HEK293 (cell line): ENCODE results near the gene ANAPC10.

ENCODE experiments used
- CTCF ChIA-PET: fragments of 350-600 bp; formaldehyde crosslinking; extraction: SDS; loops from one replicate; lab custom pipeline; 2021; ENCODE audit warnings: antibody characterized with exemption; lab: Yijun Ruan, JAX
- POLR2A ChIA-PET: fragments of 300-600 bp; formaldehyde crosslinking; extraction: SDS; loops from one replicate; lab custom pipeline; 2020; ENCODE audit warnings: antibody characterized with exemption, inconsistent platforms; lab: Yijun Ruan, JAX
- H3K27ac ChIP-seq: fragments of 200-500 bp; sonication (Bioruptor generic); 2 replicates; pipeline ENCODE4 v1.5.1; 2014; ENCODE audit warnings: low read depth, low read length, control low read depth, inconsistent platforms; ENCODE audit errors: extremely low read depth
- H3K36me3 ChIP-seq, 2 experiments: fragments of 200-500 bp in 1 of 2; sonication (Bioruptor generic) in 1 of 2; 1 replicate in 1 of 2; 2 replicates in 1 of 2; pipeline ENCODE4 v1.5.1; 2014 to 2017; ENCODE audit warnings: inconsistent platforms in 2 of 2, low read length in 2 of 2; ENCODE audit not compliant: control insufficient read depth in 2 of 2, insufficient read depth in 1 of 2
- H3K4me1 ChIP-seq: fragments of 200-500 bp; sonication (Bioruptor generic); 2 replicates; pipeline ENCODE4 v1.5.1; 2014; ENCODE audit warnings: mild to moderate bottlenecking, low read length, inconsistent platforms; ENCODE audit not compliant: control insufficient read depth, insufficient read depth
- H3K4me3 ChIP-seq: 2 replicates; pipeline ENCODE4 v1.5.1; 2011; ENCODE audit warnings: low read depth, mild to moderate bottlenecking, control low read depth, low read length, moderate library complexity
- H3K9me3 ChIP-seq: fragments of 200-500 bp; sonication (Bioruptor generic); 2 replicates; pipeline ENCODE4 v1.5.1; 2014; ENCODE audit warnings: low read depth, low read length, inconsistent platforms; ENCODE audit not compliant: control insufficient read depth, insufficient read depth
- KLF10 ChIP-seq: fragments of 450-650 bp; IDR thresholded peaks from 2 replicates; pipeline ENCODE4 v1.5.1; 2018; ENCODE audit warnings: missing biosample characterization, mild to moderate bottlenecking, missing genetic modification characterization
- PATZ1 ChIP-seq: fragments of 450-650 bp; formaldehyde crosslinking; IDR thresholded peaks from 2 replicates; pipeline ENCODE4 v1.5.1; 2016; ENCODE audit warnings: missing biosample characterization, missing genetic modification characterization
- SCRT1 ChIP-seq: fragments of 450-650 bp; formaldehyde crosslinking; IDR thresholded peaks from 2 replicates; pipeline ENCODE4 v1.5.1; 2016; ENCODE audit warnings: missing biosample characterization, missing genetic modification characterization, borderline replicate concordance
- SP2 ChIP-seq: fragments of 450-650 bp; formaldehyde crosslinking; IDR thresholded peaks from 2 replicates; pipeline ENCODE4 v1.5.1; 2016; ENCODE audit warnings: missing biosample characterization, missing genetic modification characterization
- TRIM28 ChIP-seq: IDR thresholded peaks from 2 replicates; pipeline ENCODE4 v1.6.1; 2011; ENCODE audit warnings: low read length, control low read depth, borderline replicate concordance
- WT1 ChIP-seq: fragments of 450-650 bp; formaldehyde crosslinking; IDR thresholded peaks from 2 replicates; pipeline ENCODE4 v1.5.1; 2016; ENCODE audit warnings: missing biosample characterization, missing genetic modification characterization
- YY1 ChIP-seq: fragments of 450-650 bp; formaldehyde crosslinking; IDR thresholded peaks from 2 replicates; pipeline ENCODE4 v1.5.1; 2018; ENCODE audit warnings: missing biosample characterization, missing genetic modification characterization
- ZBTB17 ChIP-seq: fragments of 450-650 bp; formaldehyde crosslinking; IDR thresholded peaks from 2 replicates; pipeline ENCODE4 v1.5.1; 2016; ENCODE audit warnings: missing biosample characterization, missing genetic modification characterization
- ZFP3 ChIP-seq: fragments of 450-650 bp; formaldehyde crosslinking; IDR thresholded peaks from 2 replicates; pipeline ENCODE4 v1.5.1; 2016; ENCODE audit warnings: low read depth, missing biosample characterization, missing genetic modification characterization
- ZNF140 ChIP-seq: fragments of 450-650 bp; formaldehyde crosslinking; IDR thresholded peaks from 2 replicates; pipeline ENCODE4 v1.5.1; 2016; ENCODE audit warnings: missing biosample characterization, missing genetic modification characterization
- ZNF19 ChIP-seq: fragments of 450-650 bp; formaldehyde crosslinking; IDR thresholded peaks from 2 replicates; pipeline ENCODE4; 2016; ENCODE audit warnings: missing biosample characterization, missing genetic modification characterization, low read depth
- ZNF221 ChIP-seq: fragments of 450-650 bp; formaldehyde crosslinking; IDR thresholded peaks from 2 replicates; pipeline ENCODE4 v1.5.1; 2017; ENCODE audit warnings: missing biosample characterization, missing genetic modification characterization, borderline replicate concordance
- ZNF350 ChIP-seq: fragments of 450-650 bp; formaldehyde crosslinking; IDR thresholded peaks from 2 replicates; pipeline ENCODE4 v1.5.0; 2017; ENCODE audit warnings: missing biosample characterization, mild to moderate bottlenecking, missing genetic modification characterization
- ZNF366 ChIP-seq: fragments of 450-650 bp; formaldehyde crosslinking; conservative IDR thresholded peaks from 2 replicates; pipeline ENCODE4 v1.5.1; 2016; ENCODE audit warnings: missing biosample characterization, missing genetic modification characterization
- ZNF398 ChIP-seq: fragments of 450-650 bp; formaldehyde crosslinking; IDR thresholded peaks from 2 replicates; pipeline ENCODE4 v1.5.1; 2017; ENCODE audit warnings: missing biosample characterization, missing genetic modification characterization
- ZNF416 ChIP-seq: fragments of 450-650 bp; formaldehyde crosslinking; IDR thresholded peaks from 2 replicates; pipeline ENCODE4 v1.5.1; 2016; ENCODE audit warnings: missing biosample characterization, missing genetic modification characterization
- ZNF600 ChIP-seq: fragments of 450-650 bp; formaldehyde crosslinking; IDR thresholded peaks from 2 replicates; pipeline ENCODE4 v1.5.1; 2016; ENCODE audit warnings: missing biosample characterization, missing genetic modification characterization
- ZNF624 ChIP-seq: fragments of 450-650 bp; formaldehyde crosslinking; IDR thresholded peaks from 2 replicates; pipeline ENCODE4 v1.5.1; 2017; ENCODE audit warnings: missing biosample characterization, missing genetic modification characterization
- ZNF664 ChIP-seq: fragments of 450-650 bp; formaldehyde crosslinking; IDR thresholded peaks from 2 replicates; pipeline ENCODE4 v1.5.1; 2016; ENCODE audit warnings: missing biosample characterization, missing genetic modification characterization
- ZNF692 ChIP-seq: fragments of 450-650 bp; formaldehyde crosslinking; IDR thresholded peaks from 2 replicates; pipeline ENCODE4 v1.5.1; 2016; ENCODE audit warnings: missing biosample characterization, missing genetic modification characterization
- ZNF701 ChIP-seq: fragments of 450-650 bp; formaldehyde crosslinking; IDR thresholded peaks from 2 replicates; pipeline ENCODE4 v1.5.1; 2016; ENCODE audit warnings: missing biosample characterization, missing genetic modification characterization
- TF ChIP-seq, protein P1 (sequence below): fragments of 450-650 bp; formaldehyde crosslinking; IDR thresholded peaks from 2 replicates; pipeline ENCODE4 v1.5.1; 2017; ENCODE audit warnings: missing biosample characterization, mild to moderate bottlenecking, missing genetic modification characterization, moderate library complexity
- TF ChIP-seq, protein P2 (sequence below): fragments of 450-650 bp; formaldehyde crosslinking; IDR thresholded peaks from 2 replicates; pipeline ENCODE4 v1.5.1; 2016; ENCODE audit warnings: missing biosample characterization, missing genetic modification characterization, low read depth
- TF ChIP-seq, protein P3 (sequence below): fragments of 450-650 bp; formaldehyde crosslinking; IDR thresholded peaks from 2 replicates; pipeline ENCODE4 v1.5.1; 2017; ENCODE audit warnings: missing biosample characterization, missing genetic modification characterization

ANAPC10 gene

GRCh38 chr4:144948421-144948820, 149.6 kb downstream of the ANAPC10 start:
- TF ChIP-seq KLF10 (no peak), ZNF600 (tag by site-specific recombination) (no peak), ZFP3 (tag by site-specific recombination) (no peak), ZNF416 (tag by site-specific recombination) (no peak), ZNF19 (tag by site-specific recombination) (no peak), ZNF221 (tag by site-specific recombination) (no peak), ZBTB17 (tag by site-specific recombination) (no peak), YY1 (tag by site-specific recombination) (no peak), SP2 (tag by site-specific recombination) (no peak), ZNF624 (tag by site-specific recombination) (no peak), ZNF398 (tag by site-specific recombination) (no peak)
- TF ChIP-seq, protein P1, sequence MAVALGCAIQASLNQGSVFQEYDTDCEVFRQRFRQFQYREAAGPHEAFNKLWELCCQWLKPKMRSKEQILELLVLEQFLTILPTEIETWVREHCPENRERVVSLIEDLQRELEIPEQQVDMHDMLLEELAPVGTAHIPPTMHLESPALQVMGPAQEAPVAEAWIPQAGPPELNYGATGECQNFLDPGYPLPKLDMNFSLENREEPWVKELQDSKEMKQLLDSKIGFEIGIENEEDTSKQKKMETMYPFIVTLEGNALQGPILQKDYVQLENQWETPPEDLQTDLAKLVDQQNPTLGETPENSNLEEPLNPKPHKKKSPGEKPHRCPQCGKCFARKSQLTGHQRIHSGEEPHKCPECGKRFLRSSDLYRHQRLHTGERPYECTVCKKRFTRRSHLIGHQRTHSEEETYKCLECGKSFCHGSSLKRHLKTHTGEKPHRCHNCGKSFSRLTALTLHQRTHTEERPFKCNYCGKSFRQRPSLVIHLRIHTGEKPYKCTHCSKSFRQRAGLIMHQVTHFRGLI = no peak
- TF ChIP-seq, protein P2, sequence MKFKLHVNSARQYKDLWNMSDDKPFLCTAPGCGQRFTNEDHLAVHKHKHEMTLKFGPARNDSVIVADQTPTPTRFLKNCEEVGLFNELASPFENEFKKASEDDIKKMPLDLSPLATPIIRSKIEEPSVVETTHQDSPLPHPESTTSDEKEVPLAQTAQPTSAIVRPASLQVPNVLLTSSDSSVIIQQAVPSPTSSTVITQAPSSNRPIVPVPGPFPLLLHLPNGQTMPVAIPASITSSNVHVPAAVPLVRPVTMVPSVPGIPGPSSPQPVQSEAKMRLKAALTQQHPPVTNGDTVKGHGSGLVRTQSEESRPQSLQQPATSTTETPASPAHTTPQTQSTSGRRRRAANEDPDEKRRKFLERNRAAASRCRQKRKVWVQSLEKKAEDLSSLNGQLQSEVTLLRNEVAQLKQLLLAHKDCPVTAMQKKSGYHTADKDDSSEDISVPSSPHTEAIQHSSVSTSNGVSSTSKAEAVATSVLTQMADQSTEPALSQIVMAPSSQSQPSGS (tag by site-specific recombination) = no peak
- ChIA-PET CTCF (no interaction called here), POLR2A (no interaction called here)
- H3K4me1 ChIP-seq = no peaks in the 10 kb centered on the region
- no peak overlapping the region for H3K27ac ChIP-seq
- no peak overlapping the region for H3K4me3 ChIP-seq
- no peaks in the 10 kb centered on the region for H3K36me3 ChIP-seq
- H3K9me3 ChIP-seq = no peaks in the 10 kb centered on the region

DNA sequence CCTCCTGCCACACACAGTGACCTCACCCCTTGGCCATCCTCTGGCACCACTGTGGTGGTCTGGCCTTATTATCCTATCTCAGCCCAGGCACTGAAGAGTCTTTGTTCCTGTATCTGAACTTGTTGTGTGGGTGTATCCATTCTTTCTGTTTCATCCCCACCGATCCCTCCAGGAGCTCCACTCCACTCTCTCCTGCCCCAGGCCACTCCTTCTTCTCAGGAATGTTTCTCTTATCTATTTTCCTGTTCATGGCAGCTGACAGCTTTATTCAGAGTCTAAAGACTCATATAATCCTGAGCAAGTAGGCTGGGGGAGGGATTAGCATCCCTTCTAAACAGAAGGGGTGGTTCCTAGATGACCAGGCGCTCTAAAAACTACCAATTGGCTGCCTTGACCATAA, 150.0 kb downstream of the ANAPC10 start:
- no peak overlapping the region for H3K4me3 ChIP-seq
- ChIA-PET POLR2A (no interaction called here), CTCF (no interaction called here)
- no peaks in the 10 kb centered on the region for H3K4me1 ChIP-seq
- H3K9me3 ChIP-seq = no peaks in the 10 kb centered on the region
- no peak overlapping the region for H3K27ac ChIP-seq
- no peaks in the 10 kb centered on the region for H3K36me3 ChIP-seq
- TF ChIP-seq TRIM28 (no peak), ZNF19 (tag by site-specific recombination) (no peak), ZNF350 (tag by site-specific recombination) (no peak), ZNF600 (tag by site-specific recombination) (no peak), PATZ1 (tag by site-specific recombination) (no peak), ZNF366 (tag by site-specific recombination) (no peak), ZNF416 (tag by site-specific recombination) (no peak), SCRT1 (tag by site-specific recombination) (no peak), WT1 (tag by site-specific recombination) (no peak), ZNF140 (tag by site-specific recombination) (no peak), ZNF692 (no peak), ZNF664 (tag by site-specific recombination) (no peak), ZNF701 (no peak)
- TF ChIP-seq, protein P3, sequence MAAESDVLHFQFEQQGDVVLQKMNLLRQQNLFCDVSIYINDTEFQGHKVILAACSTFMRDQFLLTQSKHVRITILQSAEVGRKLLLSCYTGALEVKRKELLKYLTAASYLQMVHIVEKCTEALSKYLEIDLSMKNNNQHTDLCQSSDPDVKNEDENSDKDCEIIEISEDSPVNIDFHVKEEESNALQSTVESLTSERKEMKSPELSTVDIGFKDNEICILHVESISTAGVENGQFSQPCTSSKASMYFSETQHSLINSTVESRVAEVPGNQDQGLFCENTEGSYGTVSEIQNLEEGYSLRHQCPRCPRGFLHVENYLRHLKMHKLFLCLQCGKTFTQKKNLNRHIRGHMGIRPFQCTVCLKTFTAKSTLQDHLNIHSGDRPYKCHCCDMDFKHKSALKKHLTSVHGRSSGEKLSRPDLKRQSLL (tag by site-specific recombination) = no peak
